H1 (cell line): ENCODE measurements around the gene PSMC4.

Experiments used
- CTCF ChIP-seq, 3 experiments: IDR thresholded peaks; 1 replicate in 2 of 3; 2 replicates in 1 of 3; pipeline versions ENCODE4 v1.5.1 to v1.6.1; 2011; ENCODE audit warnings: low read length in 3 of 3, mild to moderate bottlenecking in 3 of 3, inconsistent platforms in 2 of 3, low read depth in 1 of 3, moderate library complexity in 1 of 3; ENCODE audit not compliant: insufficient read depth in 1 of 3; ENCODE audit errors: control extremely low read depth in 1 of 3
- EZH2 ChIP-seq: fragments of 200-600 bp; sonication (generic); IDR thresholded peaks from 2 replicates; pipeline ENCODE4 v1.7.1; 2012; ENCODE audit warnings: low read depth, mild to moderate bottlenecking, moderate library complexity, low read length, inconsistent platforms; ENCODE audit not compliant: severe bottlenecking

- TF ChIP-seq CTCF (IDR thresholded peaks at IDR 0.05; ENCODE audit: control extremely low read depth in 1 of 3, insufficient read depth in 1 of 3, low read depth in 1 of 3, low read length in 3 of 3) (no peak), EZH2 (no peak)
These were observed 26.1 kb downstream of the PSMC4 start, which contains the start of gene ZNF546 for GRCh38 chr19:39996811-39997637.
